GM19455 (cell line): ENCODE data around the gene ZKSCAN1.
A peak's percentile ranks its signal among the peaks of the same experiment; 100 is the strongest.
"Not testable (repeated sequence)": the region's sequence is repeated elsewhere in the genome, so short reads cannot be mapped to it uniquely, and the experiment has no call there.

Experiments used
- ATAC-seq: cut with Tn5 transposase; IDR thresholded peaks from one replicate; pipeline ENCODE4 v1.9.1; 2021; ENCODE audit not compliant: unreplicated experiment

The ZKSCAN1 gene

DNA sequence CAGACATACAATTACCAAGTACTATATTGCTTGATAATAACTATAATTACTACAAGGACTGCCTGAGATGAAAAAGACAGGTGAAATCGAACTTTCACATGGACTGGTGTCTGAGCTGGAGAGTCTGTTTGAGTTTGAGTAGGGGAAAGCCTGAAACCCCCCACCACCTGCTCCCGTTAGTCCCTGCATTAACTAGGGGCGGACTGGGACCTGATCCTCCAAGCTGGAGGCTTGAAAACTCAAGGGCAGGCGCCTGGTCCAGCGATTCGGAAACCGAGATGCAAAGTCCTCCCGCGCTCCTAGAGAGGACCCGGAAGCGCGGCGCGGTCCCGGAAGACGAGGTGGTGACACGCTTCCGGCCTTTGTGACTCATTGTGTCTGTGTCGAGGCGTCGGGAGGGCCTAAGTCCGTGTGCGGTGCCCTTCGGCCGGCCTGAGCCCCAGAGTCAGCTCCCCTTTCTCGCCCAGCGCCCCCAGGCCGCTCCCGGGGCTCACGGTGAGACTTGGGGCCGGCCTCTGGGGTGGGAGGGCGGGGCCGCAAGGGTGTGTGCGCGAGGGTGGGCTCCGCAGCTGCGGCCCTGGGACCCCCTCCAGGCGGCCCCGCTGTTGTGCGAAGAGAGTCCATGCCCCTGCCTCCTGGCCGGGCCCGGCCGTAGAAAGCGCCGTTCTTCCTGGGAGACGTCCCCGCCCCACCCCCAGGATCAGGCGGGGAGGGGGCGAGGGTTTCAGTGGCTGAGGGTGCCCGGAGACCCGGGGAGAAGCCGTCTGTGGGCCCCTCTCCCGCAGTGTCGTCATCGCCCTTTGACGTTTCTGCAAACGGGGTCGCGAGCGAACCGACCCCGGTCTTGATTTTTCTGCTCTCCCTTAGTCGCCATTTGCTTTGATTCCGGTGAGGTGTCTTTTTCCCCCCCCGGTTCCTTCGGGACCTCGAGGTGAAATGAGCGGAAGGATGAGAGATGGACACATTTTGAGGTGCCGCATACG is at the start of gene ZKSCAN1:
TSS of gene ZKSCAN1 (plus strand) at position 365 of the 983 bp plus-strand sequence. CDS start 7,911 bp downstream, outside the sequence.
- peak; percentile 94 for ATAC-seq

DNA sequence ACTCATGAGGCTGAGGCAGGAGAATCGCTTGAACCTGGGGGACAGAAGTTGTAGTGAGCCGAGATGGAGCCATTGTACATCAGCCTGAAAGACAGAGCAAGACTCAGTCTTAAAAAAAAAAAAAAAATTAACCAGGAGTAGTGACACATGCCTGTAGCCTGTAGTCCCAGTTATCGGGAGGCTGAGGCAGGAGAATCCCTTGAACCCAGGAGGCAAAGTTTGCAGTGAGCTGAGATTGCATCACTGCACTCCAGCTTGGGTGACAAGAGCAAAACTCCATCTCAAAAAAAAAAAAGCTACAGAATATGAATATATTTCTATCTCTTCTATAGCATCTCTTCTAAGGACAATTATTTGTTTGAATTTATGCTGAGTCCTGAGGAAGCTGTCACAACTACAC is 46.1 kb upstream of the ZKSCAN1 start:
- no peak for ATAC-seq

DNA sequence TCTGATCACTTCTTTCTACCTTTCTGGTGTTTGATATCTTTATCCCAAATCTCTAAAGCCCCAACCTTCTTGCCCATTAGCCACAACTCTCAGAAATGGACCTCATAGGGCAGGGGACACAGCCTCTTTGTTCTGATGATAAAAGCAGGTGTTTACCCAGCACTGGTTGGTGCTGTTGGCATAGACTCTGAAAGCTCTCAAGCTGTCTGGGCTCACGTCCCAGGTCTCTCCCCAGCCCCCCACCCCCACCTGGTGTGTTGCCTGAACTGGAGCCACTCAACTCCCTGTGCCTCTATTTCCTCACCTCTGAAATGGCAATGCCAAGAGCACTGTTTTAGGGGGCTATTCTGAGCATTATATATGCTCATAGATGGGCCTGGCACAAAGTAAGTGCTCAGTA is 45.6 kb upstream of the ZKSCAN1 start:
- not testable (repeated sequence) for ATAC-seq

DNA sequence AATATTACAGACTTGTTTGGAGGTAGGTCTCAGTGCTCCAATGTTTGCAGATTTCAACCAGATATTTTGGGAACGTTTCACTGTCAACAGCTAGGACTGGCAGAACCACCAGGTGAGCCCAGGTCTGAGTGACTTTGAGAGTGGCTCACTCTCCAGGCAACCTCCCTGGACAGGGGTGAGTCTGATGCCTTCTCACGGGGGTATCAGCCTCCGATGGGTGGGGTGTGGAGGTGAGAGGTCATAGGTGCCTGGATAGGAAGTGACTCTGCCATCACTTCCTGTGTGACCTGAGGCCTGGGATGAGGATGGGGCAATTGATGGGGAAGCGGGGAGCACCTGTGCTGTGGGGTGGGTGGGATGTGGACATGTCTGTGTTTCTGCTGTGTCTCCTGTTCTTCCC is 44.2 kb upstream of the ZKSCAN1 start:
- ATAC-seq, result no peak

DNA sequence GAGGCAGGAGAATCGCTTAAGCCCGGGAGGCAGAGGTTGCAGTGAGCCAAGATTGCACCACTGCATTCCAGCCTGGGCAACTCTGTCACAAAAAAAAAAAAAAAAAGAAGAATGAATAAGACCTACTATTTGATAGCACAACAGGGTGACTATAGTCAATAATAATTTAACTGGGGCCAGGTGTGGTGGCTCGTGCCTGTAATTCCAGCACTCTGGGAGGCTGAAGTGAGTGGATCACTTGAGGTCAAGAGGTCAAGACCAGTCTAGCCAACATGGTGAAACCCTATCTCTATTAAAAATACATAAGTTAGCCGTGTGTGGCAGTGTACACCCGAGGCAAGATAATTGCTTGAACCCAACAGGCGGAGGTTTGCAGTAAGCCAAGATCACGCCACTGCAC is 41.6 kb upstream of the ZKSCAN1 start:
- not testable (repeated sequence) for ATAC-seq

DNA sequence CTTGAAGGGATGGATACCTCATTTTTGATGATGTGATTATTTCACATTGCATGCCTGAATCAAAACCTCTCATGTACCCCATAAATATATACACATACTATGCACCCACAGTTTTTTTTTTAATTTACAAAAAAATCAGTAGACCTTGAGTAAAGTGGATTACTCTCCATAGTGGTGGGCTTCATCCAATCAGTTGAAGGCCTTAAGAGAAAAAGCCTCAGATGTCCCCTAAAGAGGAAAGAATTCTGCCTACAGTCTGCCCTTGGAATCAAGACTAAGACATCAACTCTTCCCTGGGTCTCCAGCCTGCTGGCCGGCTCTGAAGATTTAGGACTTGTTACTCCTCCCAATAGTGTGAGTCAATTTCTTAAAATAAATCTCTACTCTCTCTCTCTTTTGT is 40.7 kb upstream of the ZKSCAN1 start:
- ATAC-seq, result no peak

DNA sequence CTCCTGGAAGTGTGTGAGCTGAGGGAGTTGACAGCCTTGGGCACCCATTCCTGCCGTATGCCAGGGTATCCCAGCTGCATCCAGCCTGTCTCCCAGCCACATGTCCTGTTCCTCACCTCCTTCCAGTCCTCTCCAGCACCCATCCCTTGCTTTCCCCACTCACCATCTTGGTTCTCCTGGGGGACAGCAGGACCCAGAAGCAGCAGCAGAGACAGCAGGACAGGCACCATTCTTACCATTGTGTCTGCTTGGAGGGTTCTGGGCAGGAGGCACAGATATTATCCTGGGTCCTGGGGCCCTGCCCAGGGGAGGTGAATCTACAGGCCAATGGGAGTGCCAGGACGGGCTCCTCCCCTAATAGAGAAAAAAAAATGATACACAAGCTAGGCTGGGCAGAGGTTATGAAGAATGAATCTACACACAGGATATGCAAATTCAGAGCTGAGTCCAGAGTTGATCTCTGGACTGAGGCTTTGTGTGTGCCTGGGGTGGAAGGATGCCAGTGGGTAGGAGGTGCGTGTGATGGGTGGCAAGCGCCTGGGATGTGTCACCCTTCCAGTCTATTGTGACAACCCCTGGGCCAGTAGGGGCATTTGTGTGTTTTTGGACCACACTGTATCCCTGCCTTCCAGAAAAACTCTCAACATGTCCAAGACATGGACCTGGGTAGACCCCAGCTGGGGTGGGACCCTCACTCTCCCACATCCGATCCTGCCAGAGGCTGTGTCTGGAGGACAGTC is 39.4 kb upstream of the ZKSCAN1 start, which contains the start of gene AZGP1:
TSS of gene AZGP1 (minus strand) at position 250 of the 740 bp plus-strand sequence. CDS start at position 239, 11 bp downstream.
- no peak for ATAC-seq

DNA sequence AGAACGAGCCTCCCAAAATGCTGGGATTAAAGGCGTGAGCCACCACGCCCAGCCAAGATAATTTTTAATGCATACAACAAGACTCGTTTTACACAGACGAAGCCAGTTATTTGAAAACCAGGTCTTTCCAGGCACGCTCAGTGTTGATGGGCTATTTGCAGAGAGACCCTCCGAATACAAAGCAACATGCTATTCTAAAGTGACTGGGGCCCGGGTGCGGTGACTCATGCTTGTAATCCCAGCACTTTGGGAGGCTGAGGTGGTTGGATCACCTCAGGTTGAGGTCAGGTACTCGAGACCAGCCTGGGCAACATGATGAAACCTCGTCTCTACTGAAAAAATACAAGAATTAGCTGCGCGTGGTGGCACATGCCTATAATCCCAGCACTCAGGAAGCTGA is 38.8 kb upstream of the ZKSCAN1 start:
- ATAC-seq, result no peak

DNA sequence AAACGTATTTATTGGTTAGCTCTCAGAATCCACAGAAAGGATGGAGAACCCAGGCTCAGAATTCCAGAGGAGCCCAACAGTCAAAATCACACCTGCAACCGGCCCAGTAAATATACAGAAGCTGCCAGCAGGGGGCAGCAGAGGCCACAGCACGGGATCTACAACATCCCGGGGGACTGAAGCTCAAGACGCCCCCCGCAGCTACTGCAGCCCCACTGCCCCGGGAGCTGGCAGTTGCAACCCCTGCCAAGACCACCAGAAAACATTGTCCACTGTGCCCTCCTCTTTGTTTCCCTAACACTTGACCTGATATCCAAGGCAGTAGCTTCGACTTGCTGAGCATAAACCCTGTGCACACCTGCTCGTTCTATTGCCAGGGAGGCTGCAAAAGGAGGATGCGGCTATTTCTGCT is 35.6 kb upstream of the ZKSCAN1 start:
- not testable (repeated sequence) for ATAC-seq

DNA sequence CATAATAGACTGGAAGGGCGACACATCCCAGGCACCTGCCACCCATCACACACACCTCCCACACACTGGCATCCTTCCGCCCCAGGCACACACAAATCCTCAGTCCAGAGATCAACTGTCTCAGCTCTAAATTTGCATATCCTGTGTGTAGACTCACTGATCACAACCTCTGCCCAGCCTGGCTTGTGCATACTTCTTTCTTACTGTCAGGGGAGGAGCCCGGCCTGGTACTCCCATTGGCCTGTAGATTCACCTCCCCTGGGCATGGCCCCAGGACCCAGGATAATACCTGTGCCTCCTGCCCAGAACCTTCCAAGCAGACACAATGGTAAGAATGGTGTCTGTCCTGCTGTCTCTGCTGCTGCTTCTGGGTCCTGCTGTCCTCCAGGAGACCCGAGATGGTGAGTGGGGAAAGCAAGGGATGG is 34.9 kb upstream of the ZKSCAN1 start:
- not testable (repeated sequence) for ATAC-seq

DNA sequence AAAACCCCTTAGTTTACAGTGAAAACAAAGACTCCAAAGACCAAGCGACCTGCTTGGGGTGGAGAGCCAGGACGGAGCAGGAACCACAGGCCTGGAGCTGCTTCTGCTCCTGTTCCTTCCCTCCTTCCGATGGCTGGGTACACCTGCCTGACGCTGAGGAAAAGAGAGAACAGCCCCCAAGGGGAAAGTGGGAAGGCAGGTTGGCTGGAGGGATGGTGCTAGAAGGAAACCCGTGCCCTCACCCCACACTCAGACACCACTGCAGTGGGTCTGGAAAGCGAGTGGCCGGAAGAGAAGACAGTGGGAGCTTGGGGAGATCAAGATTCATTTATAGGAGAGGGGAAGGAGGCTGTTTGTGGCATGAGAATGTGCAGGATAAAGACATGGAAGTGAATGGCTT is 34.3 kb upstream of the ZKSCAN1 start:
- not testable (repeated sequence) for ATAC-seq

DNA sequence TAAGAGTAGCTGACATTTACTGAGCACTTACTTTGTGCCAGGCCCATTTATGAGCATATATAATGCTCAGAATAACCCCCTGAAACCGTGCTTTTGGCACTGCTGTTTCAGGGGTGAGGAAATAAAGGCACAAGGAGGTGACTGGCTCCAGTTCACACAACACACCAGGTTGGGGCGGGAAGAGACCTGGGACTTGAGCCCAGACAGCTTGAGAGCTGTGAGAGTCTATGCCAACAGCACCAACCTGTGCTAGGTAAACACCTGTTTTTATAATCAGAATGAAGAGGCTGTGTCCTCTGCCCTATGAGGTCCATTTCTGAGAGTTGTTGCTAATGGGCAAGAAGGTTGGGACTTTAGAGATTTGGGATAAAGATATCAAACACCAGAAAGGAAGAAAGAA is 30.8 kb upstream of the ZKSCAN1 start:
- no peak for ATAC-seq

DNA sequence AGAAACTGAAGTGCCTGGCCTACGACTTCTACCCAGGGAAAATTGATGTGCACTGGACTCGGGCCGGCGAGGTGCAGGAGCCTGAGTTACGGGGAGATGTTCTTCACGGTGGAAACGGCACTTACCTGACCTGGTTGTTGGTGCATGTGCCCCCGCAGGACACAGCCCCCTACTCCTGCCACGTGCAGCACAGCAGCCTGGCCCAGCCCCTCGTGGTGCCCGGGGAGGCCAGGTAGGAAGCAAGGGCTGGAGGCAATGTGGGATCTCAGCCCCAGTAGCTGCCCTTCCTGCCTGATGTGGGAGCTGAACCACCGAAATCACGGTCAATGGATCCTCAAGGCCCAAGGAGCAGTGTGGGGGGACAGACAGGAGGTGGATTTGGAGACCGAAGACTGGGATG is 28.1 kb upstream of the ZKSCAN1 start:
- not testable (repeated sequence) for ATAC-seq

DNA sequence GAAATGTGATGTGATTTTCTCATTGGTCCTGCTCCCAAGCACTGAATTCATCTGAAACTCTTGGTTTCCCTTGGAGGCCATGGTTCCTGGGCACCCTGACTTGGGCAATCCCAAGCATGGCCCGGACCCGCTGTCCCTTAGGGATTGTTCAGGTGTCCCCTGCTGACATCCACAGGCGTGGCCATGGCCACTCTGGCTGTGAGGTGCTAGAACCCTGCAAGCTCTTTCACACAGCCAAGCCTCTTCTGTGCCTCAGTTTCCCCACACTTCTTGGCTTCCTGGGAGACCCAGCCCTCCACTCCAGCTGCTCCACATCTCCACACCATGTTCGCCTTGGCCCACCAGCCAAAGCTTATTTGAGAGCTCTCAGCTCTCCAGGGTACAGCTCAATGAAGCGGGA is 27.6 kb upstream of the ZKSCAN1 start:
- ATAC-seq, result no peak

DNA sequence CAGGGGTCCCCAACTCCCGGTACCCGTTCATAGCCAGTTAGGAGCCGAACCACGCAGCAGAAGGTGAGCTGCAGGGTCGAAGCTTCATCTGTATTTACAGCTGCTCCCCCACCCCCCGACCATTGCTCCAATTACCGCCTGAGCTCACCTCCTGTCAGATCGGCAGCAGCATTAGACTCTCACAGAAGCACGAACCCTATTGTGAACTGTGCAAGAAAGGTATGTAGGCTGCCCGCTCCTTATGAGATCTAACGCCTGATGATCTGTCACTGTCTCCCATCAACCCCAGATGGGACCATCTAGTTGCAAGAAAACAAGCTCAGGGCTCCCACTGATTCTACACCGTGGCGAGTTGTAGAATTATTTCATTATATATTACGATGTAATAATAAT is 24.9 kb upstream of the ZKSCAN1 start:
- no peak for ATAC-seq

DNA sequence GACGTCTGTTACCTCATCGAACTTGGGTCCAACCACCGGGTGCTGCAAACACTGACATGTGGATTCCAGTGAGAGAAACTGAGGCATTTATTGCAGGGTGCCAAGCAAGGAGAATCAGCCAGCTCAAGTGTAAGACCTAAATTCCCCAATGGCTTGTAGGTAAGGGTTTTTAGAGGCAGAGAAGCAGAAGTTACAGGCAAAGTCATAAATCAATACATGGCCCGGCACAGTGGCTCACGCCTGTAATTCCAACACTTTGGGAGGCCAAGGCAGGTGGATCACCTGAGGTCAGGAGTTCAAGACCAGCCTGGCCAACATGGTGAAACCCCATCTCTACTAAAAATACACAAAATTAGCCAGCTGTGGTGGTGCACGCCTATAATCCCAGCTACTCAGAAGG is 23.9 kb upstream of the ZKSCAN1 start:
- ATAC-seq, result not testable (repeated sequence)

DNA sequence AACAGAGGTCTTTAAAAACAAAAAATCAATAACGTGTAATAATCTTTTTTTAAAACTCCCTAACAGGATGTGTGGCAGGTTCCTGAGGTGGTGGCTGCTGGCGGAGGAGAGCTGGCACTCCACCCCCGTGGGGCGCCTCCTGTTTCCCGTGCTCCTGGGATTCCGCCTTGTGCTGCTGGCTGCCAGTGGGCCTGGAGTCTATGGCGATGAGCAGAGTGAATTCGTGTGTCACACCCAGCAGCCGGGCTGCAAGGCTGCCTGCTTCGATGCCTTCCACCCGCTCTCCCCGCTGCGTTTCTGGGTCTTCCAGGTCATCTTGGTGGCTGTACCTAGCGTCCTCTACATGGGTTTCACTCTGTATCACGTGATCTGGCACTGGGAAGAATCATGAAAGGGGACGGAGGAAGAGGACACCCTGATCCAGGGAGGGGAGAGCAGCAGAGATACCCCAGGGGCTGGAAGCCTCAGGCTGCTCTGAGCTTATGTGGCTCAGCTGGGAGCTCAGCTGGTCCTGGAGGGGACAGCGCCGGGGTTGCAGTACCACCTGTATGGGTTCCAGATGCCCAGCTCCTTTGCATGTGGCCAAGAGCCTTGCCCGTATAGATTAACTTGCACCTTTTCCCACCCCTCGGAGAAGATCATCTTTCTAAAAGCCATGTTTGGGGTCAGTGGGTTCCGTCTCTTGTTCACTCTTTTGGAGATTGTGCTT is 22.9 kb upstream of the ZKSCAN1 start:
- ATAC-seq, result no peak

DNA sequence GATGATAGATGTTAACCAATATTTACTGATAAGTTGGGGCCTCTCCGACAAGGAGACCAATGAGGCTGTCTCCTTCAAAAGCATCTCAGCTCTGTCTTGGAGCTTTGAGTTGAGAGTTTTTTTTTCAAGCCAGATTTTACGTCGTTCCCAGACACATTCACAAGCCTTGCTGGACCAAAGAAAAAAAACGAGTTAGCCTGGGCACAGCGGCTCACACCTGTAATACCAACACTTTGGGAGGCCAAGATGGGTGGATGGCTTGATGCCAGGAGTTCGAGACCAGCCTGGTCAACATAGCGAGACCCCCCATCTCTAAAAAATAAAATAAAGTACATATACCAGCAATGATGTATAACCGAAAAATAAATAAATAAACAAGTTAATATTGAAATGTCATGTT is 20.6 kb upstream of the ZKSCAN1 start:
- ATAC-seq, result no peak

DNA sequence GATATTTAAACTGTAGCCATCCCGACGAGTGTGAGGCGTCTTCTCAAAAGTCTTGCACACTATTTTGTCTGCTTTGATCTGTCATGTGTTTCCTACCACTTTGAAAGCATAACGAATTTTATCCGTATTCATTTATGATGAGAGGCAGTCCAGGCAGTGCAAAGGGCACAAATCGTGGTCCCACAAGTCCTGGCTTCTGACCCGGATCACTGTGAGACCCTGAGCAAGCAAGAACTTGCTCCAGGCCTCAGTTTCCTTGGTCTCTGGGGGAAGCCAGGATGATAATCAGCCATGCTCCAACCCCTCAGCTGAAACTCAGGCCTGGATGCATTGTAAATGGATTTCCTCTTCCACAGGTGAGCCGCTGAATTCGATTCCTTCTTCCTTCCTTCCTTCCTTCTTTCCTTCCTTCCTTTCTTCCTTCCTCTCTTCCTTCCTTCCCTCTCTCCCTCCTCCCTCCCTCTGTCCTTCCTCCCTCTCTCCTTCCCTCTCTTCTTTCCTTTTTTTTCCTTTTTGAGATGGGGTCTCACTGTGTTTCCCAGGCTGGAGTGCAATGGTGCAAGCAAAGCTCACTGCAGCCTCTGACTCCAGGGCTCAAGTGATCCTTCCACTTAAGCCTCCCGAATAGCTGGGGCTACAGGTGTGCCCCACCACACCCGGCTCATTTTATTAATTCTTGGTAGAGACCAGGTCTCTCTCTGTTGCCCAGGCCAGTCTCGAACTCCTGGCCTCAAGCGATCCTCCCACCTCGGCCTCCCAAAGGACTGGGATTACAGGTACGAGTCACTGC is 18.4 kb upstream of the ZKSCAN1 start:
- ATAC-seq, result no peak

DNA sequence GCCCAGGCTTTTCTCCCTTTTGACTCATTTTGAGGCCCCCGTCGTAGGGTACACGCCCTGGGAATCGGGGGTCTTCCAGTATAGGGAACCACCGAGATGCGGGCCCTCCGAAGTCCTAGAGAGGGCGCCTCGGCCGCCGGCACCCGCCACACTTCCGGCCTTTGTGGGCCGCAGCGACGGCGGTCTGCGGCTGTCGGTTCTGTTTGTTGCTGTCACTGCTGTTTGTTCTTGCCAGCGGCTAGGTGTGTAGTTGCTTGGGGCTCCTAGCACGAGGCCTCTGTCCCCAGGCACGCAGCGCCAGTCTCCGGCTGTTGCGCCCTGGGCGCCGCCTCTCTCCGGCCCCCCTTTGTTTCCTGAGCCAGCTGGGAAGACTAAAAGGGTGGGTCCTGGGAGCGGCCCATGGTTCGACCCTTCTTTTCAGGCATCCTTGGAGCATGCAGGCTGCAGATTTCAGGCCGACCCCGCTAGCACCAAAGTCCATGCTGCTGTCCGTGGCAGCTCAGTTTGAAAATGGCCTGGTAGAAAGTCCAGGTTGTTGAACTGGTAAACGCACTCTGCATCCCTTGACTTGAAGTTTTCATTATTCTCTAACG is 17.8 kb upstream of the ZKSCAN1 start:
- no peak for ATAC-seq
